H4 (cell line): ENCODE data around the gene BAG5. TPM values are rescaled to one million over a fixed set of nuclear protein-coding genes. Genes with fewer than 3 reads are reported as not detected.

Experiments
- DNase-seq: peaks from one replicate; pipeline ENCODE4 v3.0.0-alpha.2; 2015; ENCODE audit warnings: low spot score
- total RNA-seq: library from RNA; depleted of rRNA; stranded (reverse); fragments of >200 nt; shearing (Covaris generic); gene quantifications from 2 replicates; pipeline ENCODE4 v1.2.3, GENCODE V29; 2014

The BAG5 gene
- total RNA-seq, 1 experiment from 2014 or later = 18.5 TPM

DNA sequence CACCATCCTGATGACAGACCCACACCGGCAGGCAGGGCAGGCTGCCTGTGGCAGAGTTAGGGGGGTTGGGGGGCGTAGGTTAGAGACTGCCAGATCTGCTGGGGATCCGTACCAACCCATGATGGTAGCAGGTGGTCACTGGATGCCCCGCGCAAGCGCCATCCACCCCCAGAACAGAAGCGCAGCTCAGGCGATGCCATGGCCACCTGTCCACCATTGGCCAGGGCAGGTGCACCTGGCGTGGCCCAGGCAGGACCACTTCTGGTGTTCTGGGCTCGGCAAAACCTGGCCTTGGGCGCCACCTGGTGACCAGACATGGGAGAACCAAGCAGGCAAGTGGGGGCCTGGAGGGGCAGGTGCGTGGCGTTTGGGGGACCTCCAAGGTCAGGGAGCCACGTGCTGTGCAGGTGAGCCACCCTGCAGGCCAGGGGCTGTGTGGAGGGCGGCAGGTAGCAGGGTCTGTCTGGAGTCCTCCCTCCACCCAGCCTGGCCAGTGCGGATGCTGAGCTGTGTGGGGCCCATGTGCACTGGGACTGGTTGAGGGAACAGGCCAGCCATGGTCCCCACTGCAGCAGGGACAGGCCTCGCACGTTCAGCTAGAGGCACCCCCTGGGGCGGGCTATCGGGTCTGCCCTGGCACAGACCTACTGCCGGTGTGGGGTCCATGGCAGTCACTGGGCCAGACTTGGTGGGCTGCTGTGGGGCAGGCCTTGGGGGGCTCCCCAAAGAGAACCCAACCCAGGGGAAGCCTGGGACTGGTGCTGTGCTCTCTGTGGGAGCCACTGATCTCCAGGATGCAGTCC lies 15.6 kb downstream of the BAG5 start:
- DNase-seq = peak; percentile 44

DNA sequence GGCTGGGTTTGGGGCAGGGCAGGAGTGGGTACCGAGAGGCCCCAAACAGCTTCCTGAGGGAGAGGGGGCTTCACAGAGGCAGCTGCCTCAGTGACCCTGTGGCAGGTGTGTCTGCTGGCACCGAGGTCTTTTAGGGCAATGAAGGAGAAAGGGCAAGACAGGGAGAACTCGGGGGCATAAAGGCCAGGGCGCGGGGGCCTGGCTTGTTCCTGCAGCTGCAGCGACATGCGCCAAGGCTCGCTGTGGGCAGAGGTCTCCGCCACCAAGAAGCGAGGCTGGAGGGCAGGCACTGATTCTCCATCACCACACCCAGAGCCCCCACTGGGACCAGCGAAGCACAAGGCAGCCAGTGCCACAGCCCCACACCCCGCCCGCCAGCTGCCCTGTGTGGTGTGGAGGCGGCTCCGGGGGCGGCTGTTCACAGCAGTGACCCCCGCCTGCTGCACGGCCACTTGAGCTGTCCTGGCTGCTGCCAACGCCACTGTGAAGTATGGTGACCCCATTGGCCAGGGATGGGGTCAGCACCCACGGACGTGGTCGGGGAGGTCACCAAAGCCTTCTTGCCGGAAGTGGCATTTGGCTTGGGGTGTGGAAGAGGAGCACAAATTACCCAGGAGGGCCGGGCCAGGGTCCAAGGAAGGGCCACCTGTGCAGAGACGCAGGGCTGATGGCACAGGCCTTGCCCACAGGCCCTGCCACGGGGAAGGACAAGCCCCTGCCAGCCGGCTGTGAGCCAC lies 16.4 kb downstream of the BAG5 start:
- no peak for DNase-seq

DNA sequence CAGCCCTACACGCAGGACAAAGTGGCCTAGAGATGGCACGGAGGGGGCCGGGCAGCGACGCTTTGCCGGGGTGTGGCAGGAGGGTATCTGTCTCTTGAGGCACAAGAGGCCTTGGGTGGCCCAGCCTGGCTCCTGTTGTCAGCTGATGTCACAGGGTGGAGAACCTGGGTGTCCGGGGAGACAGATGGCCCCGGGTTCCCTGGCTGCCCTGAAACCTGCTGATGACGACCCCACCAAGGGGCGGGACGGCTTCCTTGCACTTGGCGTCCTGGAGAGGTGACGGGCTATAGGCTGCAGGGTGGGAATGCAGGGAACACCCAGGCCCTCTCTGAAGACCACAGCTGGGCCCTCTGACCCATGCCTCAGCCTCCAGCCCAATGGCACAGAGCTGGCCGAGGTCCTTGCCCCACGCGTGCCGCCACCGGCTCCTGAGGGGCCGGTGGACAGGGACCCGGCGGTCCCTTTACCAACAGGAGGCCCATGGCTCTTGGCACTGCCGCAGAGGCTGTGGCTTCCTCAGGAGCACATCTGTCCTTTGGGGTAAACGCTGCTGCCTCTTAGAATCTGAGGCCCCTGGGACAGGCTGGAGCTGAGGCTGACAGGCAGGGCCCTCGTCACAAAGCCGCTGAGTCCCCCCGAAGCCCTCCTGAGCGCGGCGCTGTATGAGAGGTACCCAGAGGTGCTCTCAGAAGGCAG lies 17.1 kb downstream of the BAG5 start:
- no peak for DNase-seq

DNA sequence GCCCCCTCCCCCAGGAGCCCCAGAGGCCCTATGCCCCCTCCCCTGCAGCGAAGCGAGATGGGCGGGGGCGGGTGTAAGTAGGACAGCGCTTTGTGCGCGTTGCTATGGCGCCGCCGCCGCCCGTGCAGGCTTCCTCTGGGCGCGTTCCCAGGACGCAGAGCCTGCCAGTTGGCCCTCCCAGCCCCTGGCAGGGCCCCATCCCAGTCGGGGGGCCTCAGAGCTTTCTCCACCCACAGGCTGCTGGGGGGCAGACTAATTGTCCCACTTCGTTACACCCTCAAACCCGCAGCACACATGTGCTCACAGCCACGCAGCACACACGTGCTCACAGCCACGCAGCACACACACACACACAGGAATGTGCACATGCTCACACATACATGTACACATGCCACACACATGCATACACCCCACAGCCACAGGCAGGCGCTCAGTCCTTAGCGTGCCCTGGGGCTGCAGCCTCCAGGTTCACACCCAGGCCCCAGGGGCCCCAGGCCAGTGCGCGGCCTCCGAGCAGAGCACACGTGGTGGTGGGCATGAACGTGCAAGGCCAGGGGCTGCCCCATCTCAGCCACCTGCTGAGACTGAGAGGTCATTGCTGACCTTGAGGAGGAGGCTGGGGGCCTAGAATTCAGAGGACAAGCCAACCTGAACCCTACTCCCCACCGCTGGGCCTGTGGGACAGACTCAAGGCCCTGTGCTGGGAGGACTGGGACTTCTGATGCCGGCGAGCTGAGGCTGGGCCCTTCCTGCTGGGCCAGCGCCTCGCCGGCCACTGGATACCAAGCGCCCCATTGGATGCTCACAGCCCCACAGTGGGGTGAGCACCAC lies 17.9 kb downstream of the BAG5 start:
- DNase-seq = no peak

DNA sequence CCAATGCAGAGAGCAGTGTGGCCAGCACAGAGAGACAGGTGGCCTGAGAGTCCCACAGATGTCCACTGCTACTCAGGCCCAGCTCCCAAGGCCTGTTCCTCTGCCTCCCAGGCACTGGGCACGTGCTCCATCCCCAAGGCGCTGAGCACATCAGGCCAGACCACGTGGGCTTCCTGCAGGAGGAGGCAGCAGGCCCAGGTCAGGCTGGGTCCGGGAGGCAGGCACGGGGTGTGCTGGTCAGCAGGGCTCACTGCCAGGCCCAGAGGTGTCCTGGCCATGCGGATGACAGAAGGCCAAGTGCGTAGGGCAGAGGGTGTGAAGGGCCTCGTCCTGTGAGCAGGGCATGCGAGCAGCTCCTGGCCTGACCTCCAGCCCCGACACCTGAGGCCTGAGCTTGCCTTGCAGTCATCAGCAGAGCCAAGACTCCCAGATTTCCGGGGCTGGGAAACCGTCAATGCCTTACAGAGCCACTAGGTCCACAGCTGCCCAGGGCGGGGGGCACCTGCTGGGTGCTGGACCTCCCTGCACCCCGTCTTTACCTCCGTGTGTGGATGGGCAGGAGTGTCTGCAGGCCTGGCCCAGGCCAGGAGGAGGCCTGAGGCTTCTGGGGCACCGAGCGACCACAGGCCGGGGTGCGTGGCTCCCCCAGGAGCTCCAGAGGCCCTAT lies 18.6 kb downstream of the BAG5 start:
- no peak for DNase-seq

DNA sequence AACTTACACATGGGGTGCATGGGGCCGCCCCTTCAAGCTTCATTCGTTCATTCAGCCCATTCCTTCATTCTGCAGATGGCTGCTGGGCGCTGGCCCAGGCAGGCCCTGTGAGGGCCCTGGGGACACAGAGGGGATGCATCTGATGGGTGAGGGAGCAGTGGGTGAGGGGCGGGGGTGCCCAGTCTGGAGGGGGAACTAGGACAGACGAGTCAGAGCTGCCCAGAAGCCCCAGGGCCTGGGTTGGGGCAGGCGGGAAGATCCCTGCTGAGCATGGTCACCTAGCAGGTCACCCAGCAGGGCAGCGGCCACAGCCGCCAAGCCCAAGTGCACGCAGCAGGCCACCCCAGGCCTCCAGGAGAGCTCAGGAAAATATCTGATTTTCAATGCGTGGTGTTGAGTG lies 19.3 kb downstream of the BAG5 start:
- DNase-seq = no peak

DNA sequence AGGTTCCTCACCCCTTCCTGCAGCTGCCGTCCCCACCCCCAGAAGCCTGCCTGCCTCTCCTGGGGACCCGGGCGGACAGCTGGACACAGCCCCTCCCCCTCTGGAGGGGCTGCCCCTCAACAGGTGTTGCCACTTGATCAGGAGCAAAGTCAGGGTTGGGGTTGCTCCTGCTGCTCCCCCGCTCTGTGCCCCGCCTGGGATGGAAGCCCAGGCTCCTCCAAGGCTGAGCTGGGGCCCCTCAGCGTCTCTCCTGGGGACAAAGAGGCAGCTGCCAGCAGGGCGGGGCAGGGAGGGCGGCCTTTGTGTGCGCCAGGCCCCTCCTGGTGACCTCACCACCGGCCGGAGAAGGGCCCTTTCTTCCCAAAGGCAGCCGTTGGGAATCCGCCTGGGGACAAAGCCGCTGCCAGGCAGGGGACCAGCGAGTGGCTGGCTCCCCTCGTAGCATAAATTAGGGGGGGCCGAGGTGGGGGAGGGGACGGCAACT lies 19.8 kb downstream of the BAG5 start:
- DNase-seq = no peak

DNA sequence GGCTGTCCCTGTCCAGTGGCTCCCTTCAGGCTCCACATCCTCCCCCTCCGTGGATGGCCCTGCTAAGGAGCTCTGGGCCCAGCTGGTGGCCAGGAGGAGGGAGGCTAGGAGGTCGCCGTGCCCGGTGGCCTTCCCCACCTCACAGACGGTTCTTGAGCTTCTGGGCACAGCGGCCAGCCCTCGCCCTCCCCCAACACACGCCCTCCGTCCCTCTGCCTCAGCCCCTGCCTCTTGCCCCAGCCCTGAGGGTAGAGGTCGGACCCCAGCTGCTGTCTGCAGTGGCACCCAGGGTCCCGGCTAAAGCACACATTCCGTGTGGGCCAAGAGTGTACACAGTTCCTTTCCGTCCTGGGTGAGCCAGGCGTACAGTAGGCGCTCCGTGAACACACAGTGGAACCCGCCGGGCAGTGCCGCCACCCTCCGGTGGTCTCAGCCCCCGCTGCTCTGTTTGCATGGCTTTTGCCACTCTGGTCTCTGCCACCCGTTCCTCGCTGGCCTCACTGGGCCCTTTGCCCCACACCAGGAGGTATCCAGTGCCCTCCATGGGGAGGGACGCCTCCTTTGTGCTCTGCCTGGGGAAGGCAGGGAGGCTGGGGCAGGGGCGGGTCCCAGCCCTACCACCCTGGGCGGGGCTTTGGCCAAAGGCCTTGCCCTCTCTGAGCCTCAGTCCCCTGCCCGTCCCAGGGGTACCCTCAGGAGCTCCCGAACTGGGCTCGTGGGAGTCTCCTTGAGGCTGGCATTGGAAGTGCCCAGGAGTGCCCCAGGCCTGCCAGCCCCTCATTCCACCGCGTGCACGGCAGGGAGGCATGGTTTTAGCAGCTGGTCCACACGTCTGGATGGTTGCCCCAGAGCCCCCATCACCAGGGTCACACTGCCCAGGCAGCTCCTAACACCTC lies 20.5 kb downstream of the BAG5 start:
- no peak for DNase-seq

DNA sequence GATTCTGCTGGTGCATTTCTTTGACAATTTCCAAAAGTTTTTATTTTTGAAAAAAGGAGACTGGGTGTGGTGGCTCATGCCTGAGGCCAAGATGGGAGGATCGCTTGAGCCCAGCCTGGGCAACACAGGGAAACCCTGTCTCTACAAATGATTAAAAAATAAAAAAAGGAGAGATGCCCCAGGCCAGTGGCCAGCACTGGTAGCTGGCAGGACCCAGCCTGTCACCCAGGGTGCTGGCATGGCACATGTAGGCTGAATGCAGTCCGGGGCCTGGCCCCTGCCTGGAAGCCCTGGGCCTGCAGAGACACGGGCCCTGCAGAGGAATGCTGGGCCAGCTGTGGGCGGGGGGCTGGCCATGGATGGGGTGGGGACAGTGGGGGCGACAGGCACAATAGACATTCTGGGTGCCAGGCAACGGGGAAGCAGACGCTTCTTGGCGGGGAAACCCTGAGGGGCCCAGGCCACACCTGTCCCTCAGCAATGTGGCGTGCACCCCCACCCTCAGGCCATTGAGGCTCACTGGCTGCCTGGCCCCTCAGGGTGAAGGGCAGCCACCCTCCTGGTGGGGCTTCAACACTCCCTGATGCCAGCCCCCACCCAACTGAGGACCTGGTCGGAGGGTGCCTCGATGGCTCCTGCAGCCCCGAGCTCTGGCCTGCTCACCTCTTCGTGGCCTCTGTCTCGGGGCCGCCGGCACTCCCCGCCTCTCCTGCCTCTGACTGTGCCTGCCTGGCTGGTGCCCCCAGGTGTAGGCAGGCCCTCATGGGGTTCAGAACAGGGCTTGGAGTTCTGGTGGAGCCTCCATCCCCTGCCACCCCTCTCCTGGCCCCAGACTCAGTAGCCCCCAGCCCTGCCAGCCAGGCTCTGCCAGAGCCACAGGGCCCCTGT lies 21.4 kb downstream of the BAG5 start:
- DNase-seq = no peak

DNA sequence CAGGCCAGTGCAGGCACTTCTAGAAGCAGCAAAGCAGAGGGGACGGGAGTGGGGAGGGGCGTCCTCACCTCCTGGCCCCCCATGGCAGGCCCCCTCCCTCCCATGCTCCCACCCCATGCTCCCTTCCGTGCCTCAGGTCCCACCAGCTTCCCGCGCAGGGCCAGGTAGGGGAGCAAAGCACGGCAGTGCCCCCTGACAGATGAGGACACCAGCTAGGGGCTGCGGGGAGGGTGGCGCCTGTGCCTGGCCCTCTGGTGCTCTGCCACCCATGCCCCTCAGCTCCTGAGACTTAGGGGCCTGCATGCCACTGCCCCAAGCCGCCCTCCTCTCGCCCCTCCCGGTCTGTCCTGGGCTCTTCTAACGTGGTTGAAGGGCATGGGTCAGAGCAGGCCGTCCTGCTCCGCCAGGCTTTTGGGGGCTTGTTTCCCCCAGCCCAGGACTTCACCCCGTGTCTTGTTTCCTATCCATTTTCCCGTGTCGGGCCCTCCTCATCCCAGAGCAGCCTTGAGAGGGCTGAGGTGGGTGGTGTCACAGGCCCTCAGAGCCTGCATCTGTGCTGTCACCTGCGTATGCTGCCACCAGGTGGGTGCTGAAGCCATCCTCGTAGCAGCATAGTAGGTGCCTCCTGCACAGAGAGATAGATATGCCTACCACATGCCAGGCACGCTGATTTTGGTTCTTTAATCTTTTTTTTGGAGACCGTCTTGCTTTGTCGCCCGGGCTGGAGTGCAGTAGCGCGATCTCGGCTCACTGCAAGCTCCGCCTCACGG lies 23.2 kb downstream of the BAG5 start:
- no peak for DNase-seq

DNA sequence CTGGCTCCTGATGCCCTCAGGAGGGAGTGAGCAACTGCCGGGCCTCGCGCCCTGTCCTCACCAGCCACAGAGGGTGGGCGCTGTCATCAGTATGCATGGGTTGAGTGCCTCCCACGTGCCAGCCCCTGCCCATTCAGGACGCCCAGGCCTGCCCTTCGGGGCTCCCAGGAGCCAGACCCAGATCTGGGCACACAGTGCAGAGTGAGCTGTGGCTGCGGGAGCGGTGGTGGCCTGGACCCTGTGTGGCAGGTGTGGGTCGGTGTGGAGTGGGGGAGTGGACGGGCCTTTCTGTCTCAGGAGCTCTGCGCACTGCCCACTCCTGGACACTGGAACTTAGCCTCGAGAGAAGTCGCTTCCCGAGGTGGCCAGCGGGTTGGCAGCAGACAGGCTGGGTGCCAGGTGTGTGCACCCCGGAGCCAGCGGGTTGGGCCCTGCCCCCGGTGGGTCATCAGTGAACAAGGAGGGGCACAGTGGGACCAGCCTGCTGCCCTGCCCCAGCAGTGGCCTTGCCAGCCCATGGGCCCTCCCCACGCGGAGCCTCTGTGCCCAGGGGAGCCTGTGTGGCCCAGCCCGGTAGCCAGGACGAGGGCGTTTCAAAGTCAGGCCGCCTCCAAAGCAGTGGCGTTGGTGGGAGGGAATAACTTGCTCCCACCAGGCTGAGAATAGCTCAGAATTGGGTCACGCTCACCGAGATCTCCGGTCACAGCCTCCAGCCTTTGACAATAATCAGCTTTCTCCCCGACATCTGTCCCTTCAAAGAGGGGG lies 24.0 kb downstream of the BAG5 start:
- no peak for DNase-seq

DNA sequence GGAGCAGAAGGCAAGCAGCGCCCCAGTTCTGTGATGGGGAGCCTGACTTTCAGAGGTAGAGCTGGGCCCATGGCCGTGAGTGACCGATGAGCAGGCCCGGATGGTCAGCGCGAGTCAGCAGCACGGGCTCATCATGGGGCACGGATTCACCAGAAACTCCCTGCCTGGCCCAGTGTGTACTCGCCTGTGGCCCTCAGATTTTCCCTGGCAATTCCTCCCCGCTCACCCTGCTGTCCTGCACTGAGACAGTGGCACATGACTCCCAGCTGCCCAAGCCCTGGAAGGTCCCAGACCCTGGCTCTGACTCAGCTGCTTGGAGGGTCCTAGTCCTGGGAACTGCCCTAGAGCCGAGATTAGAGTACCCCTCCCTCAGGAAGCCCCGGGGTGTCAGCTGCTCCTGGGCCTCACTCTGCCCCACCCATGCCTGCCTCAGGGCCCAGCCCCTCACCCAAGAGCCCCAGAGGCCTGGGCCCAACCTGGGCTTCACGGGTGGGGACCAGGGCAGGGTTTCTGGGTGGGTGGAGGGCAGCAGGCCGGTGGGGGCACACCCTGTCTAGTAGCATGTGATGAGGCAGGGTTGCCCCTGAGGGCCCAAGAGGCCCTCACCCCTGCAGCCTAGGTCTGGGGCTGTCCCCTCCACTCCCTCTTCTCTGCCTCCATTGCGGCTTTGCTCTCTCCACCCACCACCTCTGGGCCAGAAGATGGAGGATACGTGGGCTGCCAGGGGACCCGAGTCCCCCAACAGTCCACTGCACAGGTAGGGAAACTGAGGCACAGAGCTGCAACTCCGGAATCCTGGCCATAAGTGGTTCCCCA lies 25.1 kb downstream of the BAG5 start:
- DNase-seq = no peak

DNA sequence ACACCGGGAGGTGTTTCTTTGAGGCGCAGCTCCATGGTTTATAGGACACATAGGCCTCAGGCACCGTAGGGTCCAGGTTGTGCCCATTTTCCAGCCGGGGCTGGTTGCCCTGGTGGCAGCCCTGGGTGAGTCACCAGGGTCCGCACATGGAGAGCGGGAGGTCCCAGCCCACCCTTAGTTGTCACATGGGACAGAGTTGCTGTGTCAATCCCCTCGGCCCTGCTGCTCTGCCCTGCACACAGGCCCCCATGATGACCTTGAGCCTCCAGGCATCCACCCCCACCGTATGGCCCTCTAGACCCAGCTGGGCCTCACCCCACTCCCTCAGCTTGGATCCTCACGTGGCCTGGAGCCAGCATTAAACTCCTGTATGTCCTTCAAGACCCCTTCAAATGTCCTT lies 25.8 kb downstream of the BAG5 start:
- DNase-seq = no peak

DNA sequence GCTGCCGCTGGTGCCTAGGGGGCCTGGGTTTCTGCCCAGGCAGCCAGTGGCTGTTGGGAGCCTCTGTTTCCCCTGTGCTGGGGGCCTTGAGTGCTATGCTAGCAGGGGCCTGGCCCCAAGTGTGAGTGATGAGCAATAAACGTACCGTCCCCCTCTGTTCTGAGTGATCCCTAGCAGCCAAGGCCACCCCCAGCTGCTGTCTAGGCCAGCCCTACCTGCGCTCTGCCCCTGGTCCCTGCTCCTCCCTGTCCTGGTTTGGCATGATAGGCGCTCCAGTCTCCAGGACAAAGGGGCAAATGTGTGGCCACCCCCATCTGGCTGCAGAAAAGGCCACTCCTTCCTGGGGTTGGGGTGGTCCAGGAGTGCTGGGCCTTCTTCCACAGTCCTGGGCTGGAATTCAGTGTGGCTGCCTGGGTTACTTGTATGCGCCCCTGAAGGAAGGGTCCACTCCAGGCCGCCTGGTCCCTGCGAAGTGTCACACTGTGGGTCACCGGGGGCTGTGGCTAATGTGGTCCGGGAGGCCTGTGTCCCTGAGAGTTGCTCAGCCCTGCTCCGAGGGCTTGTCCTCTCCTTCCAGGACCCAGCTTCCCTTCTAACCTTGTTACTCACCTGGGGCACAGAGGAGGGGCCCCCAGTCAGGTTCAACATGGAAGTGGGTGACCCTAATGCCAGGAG lies 26.4 kb downstream of the BAG5 start:
- no peak for DNase-seq

DNA sequence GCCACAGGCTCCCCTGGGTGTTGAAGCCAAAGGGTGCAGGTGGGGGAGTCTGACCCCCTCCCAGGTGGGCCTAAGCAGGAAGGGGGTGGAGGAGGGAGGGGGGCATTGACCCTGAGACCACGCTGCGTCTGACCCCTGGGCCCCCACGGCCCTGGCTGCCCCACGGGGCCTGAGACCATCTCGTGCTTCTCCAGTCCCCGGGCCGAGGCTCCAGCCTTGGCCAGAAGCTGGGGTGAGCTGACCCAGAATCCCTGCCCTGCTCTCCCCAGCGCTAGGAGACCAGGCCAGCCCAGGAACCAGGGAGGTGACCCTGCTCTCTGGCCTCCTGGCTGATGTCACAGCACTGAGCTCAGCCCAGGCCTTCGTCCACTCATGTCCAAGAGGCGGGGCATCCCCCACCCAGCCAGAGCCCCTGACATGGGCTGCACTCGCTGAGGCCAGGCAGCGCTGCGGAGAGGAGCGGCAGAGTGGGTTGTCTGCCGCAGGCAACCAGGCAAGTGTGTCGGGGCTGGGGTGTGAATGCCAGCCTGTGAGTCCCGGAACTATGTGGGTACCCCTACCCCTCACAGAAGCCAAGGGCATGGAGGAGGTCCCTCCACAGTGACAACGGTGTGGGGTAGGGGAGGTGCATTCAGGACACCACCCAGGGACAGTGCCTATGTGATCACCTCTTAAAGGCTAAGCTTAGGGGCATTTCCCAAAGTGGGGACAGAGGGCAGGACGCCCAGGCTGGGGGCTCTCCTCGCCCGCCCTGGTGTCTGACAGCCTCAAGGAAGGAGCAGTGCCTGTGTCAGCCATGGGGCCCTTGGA lies 27.2 kb downstream of the BAG5 start:
- DNase-seq = no peak
